Measurements from ENCODE around the gene METTL25B.

- TF ChIP-seq CEBPB (IDR thresholded peaks at IDR 0.05; ENCODE audit: borderline replicate concordance, low read depth, low read length), result no peak
- TF ChIP-seq CTCF (CRISPR knock-in tag; IDR thresholded peaks at IDR 0.05), result no peak
- no peak for TF ChIP-seq ZSCAN22 (CRISPR knock-in tag; IDR thresholded peaks at IDR 0.05)
- no peak for TF ChIP-seq ZNF670 (CRISPR knock-in tag; IDR thresholded peaks at IDR 0.05; ENCODE audit: borderline replicate concordance)
- no peak for TF ChIP-seq HDAC6 (IDR thresholded peaks at IDR 0.05; ENCODE audit: low read depth, low read length)
Observed at GRCh38 chr1:156681196-156681960, 46.9 kb upstream of the METTL25B start.

All from HepG2 (cell line).